ENCODE measurements around the gene SMDT1.
"Not testable (repeated sequence)": the region's sequence is repeated elsewhere in the genome, so short reads cannot be mapped to it uniquely, and the experiment has no call there.

Gene SMDT1

DNA sequence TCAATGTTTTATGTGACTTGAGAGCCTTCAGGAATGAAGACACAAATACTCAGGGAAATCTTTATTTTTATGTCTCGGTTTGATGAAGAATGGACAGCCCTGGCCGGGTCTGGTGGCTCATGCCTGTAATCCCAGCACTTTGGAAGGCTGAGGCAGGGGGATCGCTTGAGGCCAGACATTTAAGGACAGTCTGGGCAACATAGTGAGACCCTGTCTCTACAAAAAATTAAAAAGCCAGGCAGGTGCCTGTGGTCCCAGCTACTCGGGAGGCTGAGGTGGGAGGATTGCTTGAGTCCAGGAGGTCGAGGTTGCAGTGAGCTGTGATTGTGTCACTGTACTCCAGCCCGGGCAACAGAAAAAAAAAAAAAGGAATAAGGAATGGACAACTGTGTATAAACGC, 8.0 kb upstream of the SMDT1 start:
- not testable (repeated sequence) for DNase-seq

DNA sequence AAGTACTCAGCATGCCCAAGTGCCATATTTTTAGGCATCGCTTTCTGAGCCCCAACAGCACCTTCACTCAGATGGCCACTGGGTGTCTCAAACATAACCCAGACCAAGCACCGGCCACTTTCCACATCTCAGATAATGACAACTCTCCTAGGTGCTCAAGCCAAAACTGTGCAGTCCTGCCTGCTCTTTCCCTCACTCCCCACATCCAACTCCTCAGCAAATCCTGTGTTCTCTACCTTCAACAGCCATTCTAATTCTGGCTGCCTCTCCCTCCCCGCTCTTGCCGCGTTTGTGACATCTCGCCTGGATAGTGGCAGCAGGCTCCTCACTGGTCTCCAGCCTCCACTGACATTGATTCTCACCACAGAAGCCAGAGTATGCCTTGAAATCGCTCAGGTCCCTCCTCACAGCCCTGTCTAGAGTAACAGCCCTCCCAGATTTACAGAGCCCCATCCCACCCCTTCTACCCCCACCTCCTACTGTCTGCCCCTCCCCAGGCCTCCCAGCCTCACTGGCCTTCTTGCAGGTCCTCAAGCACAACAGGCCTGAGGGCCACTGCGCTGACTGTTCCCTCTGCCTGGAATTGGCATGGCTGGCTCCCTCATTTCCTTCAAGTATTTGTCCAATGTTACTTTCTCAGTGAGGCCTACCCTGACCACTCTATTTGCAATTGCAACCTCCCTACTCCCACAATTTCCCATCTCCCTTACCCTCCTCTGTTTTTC, 6.7 kb upstream of the SMDT1 start:
- no peak for DNase-seq

DNA sequence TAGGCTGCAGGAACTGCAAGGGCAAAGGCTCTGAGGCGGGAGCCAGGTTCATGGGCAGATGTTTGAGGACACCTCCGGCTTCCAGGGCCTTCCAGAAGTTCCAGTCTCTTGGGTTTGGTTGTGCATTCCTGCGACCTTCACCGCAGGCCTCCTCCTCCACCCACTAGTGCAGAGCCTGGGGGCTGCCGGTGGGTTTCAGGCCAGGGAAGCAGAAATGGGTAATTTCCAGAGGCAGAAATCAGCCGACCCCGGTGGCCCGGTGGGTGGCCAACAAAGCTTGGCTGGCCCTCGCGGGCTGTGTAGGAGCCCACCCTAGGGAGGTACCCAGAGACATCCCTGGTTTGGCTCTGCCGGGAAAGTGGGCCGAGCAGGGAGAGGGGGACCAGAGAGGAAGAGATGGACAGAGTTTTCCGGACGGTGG, 5.9 kb upstream of the SMDT1 start:
- no peak for DNase-seq

DNA sequence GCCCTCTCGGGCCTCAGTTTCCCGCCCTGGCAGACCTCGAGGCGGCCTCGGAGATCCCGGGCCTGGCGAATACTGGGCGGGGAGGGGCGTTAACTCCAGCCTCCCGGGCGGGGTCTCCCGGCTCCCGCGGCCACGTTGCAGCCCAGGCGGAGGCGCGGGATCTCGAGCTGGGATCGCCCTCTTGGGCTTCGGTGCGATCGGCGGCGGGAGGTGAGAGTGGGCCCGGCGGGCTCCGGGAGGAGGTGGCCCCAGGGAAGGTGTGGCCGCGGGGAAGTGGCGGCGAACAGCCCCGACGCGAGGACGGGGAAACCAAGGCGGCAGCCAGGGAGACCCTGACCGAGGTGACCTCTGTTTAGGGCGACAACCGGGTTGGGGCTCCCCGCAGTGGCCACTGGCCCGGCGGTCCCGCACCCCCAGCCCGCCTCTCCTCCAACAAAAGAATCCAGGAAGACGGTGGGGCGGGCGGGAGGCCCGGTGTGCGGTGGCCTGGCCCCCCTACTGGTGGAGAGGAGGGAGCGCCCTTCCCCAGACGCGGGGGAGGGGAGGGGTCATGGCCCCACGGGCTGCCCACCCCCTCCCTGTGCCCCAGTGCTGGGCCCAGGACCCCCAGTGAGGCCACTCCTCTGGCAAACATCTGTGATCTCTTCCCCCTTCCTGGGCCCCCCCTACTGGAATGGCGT, 5.2 kb upstream of the SMDT1 start, which contains the start of gene PHETA2:
TSS of gene PHETA2 (plus strand) at position 117 of the 680 bp plus-strand sequence. CDS start 3,046 bp downstream, outside the sequence.
- DNase-seq = peak; percentile 61

DNA sequence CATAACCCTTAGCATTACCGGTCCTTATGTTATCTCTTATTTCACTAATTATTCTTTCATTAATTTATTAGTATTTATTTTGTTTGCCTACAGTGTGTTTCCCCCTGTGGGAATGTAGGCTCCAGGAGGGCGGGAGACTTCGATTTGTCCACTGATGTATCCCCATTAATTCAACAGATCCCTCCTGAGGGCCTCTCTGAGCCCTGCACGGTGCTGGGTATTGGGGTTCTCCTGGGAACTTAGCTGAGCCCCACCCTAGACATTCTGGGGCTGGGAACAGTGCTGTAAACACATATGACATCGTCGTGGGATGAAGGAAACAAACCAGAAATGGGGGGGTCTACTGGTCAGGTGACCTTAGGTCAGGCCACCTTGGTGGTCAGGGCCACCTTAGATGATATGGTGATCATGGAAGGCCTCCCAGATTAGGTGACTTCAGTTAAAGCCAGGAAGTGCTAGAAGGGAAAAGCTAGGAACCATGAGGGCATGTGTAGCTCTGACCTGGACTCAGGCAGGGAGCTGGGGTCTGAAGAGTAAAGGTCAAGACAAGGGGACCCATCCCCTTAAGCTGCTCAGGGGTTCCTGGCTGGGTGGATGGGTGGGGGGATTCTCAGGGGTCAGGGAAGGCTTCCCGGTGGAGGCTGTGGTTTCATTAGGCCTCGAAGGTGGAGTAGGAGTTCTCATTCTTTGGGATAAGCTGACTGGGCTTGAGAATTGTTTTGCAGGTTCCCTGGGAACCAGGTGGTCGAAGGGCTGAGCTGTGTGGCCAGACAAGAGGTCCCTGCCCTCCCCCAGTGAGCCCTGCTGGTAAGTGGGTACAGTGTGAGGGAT, 4.4 kb upstream of the SMDT1 start:
- DNase-seq = no peak

DNA sequence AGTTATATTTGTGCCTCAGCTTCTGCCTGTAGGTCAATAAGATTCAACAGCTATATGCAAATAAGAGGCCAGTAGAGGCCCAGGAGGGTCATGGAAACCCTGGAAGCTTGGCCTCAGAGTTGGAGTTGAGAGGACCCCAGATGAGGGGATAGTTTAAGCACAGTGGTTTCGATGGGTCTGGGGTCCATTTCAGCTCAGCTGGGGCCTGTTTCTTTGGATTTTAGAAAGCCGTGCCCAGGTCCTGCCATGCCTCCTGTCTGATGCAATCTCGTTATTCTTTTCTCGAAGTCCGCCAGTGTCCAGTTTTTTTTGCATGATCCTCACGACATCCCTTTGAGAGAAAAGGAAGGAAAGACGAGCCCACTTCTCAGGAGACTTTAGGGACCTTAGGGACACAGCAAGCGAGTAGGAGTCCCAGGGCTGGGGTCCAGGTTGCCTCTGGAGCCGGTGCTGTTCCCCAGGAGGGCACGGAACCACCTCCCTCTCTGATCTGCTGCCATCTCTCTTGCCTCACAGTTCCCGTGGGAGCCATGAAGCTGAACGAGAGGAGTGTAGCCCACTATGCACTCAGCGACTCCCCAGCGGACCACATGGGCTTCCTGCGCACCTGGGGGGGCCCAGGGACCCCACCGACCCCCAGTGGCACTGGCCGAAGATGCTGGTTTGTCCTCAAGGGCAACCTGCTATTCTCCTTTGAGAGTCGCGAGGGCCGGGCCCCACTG, 2.6 kb upstream of the SMDT1 start:
- DNase-seq = no peak

DNA sequence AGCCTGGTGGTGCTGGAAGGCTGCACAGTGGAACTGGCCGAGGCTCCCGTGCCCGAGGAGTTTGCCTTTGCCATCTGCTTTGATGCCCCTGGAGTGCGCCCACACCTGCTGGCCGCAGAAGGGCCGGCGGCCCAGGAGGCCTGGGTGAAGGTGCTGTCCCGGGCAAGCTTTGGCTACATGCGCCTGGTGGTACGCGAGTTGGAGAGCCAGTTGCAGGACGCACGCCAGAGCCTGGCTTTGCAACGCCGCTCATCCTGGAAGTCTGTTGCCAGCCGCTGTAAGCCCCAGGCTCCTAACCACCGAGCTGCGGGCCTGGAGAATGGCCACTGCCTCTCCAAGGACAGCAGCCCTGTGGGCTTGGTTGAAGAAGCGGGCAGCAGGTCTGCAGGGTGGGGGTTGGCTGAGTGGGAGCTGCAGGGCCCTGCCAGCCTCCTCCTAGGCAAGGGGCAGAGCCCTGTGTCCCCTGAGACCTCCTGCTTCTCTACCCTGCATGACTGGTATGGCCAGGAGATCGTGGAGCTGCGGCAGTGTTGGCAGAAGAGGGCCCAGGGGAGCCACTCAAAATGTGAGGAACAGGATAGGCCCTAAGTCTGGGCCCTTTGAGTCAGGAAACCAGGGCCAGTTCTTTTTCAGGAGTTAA, 1.9 kb upstream of the SMDT1 start:
- no peak for DNase-seq

DNA sequence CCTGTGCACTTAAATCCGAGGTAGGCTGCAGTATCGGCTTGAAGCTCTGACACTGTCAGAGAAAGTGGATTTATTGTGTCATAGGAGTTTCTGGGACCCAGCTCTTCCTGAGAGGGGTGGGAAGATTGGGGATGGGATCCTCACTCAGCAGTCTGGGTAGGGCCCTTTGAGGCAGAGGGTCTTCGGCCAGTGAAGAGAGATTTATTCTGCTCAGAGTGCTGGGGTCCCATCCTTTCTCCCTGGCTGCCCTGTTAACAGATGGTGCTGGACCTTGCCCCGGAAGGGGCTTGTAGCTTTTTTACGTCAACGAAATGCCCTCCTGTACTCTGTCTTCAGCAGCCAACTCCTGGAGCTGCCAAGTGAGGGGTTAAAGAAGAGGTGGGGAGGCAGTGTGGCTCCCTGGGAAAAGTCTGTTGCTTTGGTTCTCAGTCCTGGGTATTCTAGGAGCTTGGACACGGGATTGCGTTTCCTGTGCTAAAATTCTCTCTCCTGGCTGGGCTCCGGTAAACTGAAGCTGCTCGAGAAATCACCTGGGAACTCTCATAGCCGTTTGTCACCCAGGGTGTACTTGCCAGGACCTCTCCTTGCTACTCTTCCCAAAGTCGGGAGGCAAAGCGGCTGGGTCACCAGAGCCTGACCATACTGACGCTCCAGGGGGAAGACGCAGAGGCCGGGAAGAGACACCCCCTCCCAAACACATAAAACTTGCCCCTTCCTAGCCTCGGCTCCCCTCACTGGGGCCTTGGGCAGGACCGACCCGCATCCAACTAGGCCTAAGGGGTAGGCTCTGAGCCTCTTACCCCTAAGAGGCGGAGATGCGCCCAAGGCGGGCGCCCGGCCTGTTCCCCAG, 806 bp upstream of the SMDT1 start:
- DNase-seq = no peak

DNA sequence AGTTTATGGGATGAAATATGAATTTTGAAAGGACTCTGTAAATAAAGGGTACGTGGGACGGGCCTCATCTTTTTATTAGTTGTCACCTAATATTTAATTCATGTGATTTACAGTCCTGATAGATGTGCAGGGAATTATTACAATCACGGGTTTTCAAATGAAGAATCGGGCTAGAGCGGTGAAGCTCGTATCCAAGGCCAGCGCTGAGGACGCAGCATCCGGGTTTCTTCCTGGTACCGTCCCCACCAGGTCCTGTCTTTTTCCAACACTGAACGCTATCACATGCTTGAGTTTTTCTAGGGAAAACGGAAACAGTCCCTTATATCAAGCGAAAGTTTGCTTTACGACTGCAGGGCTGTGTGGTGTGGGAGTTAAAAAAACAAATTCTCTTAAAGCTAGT, 787 bp downstream of the SMDT1 start:
- no peak for DNase-seq

DNA sequence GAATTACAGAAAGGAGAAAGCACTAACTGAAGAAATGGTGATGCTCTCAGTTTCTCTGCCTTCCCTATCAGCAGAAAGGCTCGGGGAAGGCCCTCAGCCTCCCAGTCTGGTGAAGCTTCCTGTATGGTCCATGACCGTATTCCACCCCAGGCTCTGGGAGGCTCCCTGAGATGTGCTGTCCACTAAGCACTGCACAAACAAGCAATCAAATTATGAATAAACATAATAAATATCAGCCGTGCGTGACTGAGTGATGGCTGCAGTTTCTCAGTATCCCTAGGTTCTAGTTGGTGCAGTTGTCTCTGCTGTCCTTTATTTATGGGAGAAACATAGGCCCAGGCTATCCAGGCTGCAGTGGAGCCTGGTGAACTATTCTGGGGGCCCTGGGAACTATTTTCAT, 3.6 kb downstream of the SMDT1 start:
- no peak for DNase-seq

DNA sequence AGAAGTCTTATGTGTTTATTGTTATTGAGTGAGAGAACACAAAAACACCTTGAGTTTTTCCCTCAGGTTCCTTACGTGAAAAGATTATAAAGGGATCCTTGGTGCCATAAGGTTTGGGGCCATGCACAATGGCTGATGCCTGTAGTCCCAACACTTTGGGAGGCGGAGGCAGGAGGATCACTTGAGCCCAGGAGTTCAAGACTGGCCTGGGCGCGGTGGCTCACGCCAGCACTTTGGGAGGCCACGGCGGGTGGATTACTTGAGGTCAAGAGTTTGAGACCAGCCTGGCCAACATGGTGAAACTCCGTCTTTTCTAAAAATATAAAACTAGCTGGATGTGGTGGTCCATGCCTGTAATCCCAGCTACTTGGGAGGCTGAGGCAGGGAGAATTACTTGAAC, 5.4 kb downstream of the SMDT1 start:
- DNase-seq = no peak

DNA sequence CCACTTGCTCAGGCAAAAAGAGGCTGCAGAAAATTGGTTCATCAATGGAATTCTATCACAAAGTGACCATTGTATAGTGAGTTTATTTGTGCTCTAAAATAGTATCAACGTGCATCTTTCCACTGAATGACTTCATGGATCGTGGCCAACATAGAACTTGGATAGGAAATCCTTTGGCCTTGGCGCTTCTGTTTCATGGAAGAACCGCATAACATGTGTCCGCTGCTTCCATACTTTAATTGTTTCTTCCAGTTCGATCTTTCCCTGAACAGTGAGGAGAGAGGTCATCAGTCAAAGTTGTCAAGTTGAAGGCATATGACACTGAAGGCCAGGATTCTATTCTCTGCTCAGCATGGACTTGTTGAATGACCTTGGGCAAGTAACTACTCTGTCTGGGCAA, 6.6 kb downstream of the SMDT1 start:
- no peak for DNase-seq

DNA sequence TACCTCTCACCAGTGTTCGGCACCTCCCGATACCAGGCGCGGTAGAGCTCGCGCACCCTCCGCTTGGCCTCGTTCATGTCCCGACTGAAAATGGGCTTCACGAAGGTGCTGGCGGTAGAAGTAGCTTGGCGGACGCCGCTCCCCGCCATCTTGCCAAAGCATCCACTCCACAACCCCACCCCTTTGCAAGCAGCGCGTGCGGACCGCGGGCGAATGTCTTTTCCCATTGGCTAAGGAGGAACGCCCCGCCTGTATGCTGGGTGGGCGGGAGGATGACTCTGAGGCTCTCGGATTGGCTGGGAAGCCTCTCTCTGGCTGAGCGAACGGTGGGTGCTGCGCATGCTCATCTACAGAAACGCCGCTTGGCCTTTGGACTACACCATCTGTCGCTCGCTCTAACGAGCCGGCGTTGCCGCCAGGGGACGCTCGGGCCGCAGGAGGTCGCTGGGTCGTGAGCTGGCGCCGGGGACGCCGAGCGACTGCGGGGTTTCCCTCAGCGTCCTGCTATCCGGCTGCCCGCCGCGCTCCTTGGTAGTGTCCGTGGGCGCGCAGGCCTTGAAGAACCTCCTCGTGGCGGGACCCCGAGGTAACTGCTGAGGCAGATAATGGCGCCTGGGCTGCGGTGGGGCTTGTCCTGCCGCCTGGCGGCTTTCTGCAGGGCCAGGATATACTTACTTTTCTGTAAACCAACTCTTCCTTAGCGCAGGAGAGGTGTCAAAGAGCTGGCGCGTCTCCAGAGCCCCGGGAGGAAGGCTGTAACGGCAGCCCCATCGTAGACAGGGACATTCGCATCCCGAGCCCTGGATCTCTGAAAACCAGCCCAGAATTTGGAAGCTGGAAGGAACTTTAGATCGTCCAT, 11.3 kb downstream of the SMDT1 start, which contains the start of gene NDUFA6:
TSS of gene NDUFA6 (minus strand) at position 177 of the 859 bp plus-strand sequence. CDS start at position 149, 28 bp downstream.
- DNase-seq = peak; percentile 100

DNA sequence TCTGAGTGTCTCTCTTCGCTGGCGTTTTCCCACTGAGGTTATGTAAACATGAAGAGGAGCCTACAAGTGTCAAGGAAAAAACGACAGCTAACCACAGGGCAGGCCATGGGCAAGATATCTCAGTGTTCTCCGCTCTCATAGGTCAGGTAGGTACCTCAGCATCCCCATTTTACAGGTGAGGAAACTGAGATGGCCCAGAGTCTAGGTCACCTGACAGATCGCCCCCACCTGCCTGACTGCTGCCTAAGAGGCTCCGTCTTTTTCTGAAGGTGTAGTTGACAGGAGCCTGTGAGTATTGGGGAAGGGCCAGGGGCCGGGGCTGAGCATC, 11.9 kb downstream of the SMDT1 start:
- no peak for DNase-seq

DNA sequence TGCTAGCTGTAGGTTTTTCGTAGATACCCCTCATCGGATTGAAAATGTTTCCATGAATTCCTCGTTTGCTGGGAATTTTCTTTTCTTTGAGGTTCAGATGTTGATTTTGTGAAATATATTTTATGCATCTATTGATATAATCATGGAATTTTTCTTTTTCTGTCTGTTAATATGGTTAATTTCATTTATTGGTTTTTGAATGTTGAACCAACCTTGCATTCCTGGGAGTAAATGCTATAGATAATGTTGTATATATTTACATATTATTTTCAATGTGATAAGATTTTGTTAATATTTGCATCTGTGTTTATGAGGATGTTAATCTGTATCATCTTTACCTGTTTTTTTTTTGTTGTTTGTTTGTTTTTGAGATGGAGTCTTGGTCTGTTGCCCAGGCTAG, 21.7 kb downstream of the SMDT1 start:
- no peak for DNase-seq

DNA sequence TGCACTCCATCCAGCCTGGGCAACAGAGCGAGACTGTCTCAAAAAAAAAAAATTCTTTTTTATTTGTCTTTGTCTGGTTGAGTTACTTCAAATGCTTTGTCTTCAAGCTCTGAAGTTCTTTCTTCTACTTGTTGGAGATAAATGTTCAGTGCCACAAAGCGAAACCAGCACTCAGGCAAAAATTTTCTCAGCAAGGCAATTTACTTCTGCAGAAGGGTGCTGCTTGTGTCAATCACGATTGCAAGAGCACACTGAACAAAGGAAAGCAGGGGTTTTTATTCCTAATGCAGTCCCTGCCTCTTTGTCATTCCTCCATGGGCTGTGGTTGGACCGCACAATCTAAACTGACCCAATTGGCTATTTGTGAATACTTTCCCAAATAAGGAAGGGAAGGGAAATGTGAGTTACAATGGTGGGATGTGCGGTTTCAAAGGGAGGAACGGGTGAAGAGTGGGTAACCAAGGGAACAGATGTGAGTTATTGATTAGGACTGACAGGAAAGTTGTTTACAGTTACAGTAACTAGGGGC, 24.9 kb downstream of the SMDT1 start:
- not testable (repeated sequence) for DNase-seq

DNA sequence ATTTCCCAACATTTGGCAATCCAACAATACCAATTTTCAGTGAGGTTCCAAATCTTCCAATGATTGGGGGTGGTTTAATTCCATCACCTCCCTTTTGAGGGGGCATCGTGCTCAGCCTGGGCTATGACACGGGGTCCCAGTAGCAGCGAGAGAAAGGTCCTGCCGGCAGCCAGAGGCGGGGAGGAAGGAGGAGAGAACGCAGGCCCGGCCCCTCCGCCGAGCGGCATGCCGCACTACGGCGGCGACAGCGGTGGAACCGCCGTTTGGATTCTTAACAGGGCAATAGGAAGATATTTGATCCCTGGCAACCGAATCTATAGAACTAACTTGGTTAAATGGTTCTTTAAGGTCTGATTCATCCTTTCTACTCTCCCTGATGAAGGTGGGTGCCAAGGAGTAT, 29.3 kb downstream of the SMDT1 start:
- DNase-seq = no peak

DNA sequence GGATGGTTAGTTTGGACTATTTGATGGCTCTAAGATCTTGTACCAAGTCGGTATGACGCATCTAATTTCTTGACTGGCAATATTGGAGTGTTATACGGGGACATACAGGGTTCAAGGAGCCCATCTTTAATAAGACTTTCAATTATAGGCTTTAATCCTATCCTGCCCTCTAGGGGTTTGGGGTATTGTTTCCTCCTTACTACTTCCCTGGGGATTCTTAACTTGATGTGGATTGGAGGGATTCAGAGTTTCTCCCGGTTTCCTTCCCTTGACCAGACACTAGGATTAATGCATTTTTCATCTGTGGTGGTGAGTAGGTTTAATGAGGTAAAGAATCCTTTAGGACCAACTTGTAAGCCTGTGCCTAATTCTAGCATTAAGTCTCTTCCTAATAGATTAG, 32.3 kb downstream of the SMDT1 start:
- DNase-seq = no peak

DNA sequence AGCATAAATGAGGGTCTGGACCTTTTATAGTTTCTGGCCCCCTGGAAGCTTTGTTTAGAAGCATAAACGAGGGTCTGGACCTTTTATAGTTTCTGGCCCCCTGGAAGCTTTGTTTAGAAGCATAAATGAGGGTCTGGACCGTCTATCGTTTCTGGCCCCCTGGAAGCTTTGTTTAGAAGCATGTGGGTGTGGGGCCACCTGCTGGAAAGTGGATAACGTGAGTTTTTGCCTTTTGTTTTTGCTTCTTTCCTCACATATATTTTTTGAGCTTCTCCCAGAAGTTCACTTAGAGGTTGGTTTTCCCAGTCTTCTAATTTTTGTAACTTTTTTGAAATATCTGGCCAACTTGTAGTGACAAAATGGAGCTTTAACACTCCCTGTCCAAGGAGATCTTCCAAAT, 33.3 kb downstream of the SMDT1 start:
- DNase-seq = not testable (repeated sequence)

DNA sequence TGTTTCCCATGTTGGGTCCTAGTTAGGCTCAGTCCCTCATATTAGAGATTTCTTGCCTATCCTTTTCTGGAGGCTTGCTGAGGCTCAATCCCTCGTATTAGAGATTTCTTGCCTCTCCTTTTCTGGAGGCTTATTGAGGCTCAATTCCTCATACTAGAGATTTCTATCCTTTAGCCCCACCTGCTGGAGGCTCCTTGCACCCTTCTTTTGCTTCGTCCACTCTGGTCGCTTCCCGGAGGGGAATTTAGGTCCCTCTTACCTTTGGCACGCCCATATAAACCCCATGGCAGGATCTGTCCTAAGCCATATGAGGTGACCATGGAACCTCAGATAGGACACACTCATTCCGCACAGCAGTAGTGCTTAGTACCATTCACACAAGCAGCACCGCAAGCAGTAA, 35.2 kb downstream of the SMDT1 start:
- DNase-seq = no peak

Measured in CD4-positive, alpha-beta T cell treated with Interferon gamma for 1 hour (primary cell).